Left forelimb (tissue), 1 donor: ENCODE measurements around the gene TRIB2.

ENCODE experiments used
- DNase-seq: peaks from one replicate; pipeline ENCODE4 v3.0.0-alpha.2; 2018; ENCODE audit warnings: low spot score

The TRIB2 gene

DNA sequence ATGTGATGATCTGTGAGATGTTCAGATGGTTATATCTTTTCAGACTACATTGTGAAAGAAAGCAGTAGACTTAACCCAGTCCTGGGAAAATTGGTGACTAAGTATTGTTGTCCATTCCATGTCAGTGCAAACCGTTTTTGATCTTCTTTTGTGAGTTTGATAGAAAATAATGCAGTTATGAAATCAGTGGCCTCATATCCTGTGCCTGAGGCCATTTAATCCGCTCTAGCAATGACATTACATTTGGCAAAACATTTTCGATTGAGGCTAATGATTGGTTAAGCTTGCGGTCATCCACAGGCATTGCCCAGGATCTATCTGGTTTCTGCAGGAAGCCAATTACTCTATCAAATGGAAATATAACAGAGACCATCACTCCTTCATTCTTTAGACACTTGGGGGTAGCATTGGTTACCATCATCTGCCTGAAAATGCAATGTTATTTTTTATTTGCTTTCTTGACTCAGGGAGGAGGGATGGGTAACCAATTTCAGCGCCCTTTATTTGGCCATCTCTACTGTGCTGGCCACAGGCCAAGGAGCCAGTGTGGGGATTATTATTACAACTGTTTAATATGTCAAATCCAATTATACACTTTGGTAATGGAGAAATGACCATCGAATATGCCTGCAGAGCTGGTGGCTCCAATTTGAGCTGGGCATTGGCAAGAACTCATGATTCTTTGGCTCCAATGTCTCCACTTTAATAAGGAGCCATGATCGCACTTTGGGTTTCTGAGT lies 33.6 kb downstream of the TRIB2 start:
- no peak for DNase-seq

DNA sequence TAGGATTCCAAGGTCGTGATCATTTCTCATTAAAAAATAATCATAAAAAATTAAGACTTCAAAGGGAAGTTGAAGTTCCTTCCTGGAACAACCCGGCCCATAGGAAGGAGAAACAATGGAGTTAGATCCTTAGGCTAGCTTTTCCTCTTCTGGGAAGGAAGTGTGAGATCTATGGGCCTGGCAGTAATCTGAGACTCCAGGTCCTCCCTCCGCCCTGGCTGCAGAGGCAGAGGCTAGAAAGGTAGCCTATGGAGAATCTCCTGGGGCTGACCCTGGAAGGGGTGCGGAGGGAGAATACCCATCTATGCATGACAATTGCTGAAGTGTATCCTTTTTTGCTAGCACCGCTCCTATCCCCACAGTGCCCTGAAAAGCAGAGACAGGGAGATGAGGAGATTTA lies 37.9 kb downstream of the TRIB2 start:
- DNase-seq = no peak

DNA sequence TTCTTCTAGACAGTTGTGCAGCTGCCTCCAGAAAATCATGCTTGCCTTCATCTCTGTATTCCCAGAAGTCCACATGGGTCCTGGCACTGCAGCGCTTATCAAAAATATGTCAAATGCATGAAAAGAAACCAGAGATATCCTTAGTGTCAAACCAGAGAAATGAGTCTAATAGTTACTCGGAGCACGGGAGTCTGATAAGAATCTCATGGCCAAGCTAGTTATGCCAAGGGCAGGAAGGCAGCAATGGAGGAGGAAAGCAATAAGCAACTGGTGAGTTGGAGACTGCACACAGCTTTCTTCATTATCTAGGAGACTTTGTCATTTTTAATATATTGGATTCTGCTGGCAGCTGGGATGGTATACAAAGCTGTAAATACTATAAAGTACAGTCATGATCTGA lies 38.6 kb downstream of the TRIB2 start:
- DNase-seq = no peak

GRCh38 chr2:12759248-12759647 lies 42.5 kb downstream of the TRIB2 start:
- DNase-seq = no peak

DNA sequence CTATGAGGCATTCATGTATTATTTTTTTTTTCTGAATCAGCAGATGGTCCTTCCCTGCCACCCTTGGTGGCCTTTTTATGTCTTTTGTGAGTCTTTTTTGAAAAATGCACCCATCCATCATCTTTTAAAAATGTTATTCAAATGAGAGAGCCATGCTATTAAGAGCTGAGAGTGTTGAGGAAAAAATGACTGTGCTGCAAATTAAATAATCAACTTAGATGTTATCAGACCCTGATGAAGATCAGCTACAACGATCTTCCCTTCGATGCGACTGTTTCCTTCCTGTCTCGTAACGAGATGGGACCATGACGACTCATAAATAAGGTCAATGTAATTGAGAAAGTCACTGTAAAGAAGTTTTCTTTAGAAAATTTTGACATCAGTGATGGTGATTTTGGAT lies 44.4 kb downstream of the TRIB2 start:
- no peak for DNase-seq

DNA sequence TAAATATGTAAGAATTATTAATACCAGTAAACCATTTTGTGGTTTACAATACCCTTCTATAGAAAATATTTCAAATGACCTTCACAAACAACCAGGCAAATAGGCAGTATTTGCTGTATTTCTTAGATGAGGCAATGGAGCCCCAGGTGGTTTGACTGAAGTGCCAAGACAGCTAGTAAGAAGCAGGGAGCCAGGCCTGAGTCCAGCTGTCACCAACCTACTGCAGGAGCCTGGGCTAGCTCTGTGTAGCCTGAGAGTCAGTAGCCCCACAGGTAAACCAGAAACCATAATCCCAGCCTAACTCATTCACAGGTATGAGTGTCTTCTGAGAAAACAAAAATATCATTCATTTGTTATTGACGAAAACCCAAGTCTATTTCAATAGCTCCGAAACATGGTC lies 45.6 kb downstream of the TRIB2 start:
- no peak for DNase-seq

DNA sequence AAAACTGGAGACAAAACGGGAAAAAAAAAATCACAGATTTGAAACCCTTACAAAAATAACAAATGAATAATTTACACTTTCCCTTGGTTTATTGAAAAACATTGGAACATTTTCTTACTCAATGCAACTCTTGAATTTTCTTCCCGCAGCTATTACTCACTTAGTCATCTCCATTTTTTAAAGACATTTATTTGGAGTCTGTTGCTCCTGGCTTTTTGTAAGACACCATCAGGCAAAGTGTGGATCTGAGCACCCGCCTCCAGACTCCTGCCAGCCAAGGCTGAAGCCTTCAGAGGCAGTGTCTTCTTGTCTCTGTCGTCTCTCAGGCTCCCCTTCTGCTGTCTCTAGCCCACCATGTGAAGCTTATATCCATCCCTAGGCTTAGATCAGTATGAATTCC lies 46.2 kb downstream of the TRIB2 start:
- no peak for DNase-seq

GRCh38 chr2:12763486-12763885 lies 46.8 kb downstream of the TRIB2 start:
- no peak for DNase-seq

DNA sequence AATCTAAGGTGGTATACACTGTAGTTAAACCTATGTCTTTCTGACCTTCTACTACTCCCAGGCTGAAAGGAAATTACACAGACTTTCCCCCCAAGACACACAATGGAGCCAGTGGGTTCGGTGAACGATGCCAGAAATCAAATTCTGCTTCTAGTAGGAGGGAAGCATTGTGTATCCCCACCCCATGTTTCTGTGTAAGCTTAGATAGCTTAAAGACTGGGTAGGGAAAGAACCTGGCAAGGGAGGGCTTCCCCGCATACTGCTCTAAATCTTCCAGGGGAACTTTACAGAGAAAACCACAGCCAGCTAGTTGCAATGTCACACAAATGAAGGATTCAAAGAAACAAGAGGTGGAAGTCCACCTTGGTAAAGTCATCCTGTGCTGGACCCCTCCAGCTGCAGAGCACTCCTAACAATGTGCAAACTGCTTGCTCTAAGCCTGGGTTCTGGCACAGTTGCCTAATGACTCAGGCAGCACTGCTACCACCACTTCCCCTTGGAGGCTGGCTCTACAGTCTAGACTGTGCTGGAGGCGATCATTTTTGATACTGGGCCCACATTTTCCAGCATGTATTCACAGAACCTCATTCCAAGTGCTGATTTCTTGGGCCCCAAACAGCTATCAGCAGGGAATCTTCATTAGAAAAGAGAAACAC lies 47.5 kb downstream of the TRIB2 start:
- DNase-seq = no peak

GRCh38 chr2:12764849-12765605 lies 48.3 kb downstream of the TRIB2 start:
- no peak for DNase-seq

DNA sequence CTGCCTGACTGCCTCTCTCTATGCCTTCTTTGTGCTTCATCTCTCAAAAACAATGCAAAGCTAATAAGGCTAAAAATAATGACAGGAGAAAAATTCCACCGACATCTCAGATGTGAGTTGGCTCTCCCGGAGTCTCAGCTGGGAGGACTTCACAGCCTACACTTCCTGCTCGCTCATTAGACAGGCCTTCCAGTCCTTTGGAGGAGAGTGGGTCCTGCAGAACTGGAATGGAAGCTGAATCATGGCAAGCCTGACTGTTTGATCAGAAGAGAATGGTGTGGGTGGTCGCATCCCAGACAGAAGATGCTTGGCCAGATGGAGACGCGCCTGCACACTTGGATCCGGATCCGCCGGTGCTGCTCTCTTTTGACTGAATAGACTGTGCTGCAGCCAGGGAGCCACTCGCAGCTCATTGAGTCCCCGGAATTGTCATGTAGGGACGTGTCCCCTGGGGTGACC lies 49.7 kb downstream of the TRIB2 start:
- no peak for DNase-seq

- no peak for DNase-seq
Observed at GRCh38 chr2:12767541-12767940, 50.8 kb downstream of the TRIB2 start.

DNA sequence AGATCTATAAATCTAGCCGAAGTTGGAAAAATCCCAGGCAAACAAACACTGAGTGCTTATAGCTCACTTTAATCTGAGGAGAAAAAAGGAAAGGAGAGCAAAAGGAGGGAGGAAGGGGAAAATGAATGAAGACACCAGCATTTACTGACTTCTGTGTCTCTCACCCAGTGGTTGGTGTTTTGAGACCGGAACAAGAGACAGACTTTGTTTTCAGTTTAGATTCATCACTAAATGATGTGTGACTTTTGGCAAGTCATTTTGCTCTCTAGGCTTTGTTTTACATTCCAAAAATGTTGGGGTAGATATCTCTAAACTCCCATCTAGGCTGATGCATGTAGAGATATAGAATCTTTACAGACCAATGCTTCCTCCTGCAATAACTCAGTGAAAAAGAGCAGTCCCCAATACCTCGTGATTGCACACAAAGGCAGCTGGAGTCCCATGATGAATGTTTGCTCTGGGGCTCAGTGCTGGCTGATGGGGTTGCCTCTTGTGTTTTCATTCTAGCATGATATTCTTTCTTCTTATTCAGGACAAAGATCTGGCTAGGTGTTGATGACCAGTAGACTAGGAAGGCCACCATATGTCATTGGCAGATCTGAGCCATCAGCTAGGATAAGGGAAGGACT lies 51.4 kb downstream of the TRIB2 start:
- no peak for DNase-seq

DNA sequence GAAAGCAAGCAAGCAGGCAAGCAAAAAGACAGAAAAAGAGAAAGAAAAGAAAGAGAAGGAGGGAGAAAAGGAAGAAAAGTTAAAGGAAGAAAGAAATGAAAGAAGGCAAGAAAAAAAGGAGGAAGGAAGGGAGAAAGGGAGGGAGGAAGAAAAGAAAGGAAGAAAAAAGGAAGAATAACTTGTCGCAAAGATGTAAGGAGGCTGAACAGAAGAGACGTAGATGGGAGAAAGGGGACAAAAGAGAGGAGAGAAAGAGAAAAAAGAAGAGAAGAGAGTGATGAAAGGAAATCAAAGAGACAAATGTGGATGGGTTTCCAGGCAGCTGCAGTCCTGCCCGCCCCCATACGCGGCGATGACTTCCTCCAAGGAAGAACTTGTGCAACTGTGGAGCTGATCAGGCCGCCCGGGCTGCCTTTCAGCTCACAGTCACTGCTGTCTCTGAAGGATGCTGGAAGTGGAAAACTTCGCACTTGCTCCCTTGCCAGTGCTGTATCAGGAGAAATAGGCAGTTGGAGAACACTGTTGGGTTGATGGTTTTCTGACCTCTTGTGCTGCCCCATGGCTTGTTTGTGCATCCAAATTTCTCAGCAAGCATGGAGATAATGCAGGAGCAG lies 52.9 kb downstream of the TRIB2 start:
- DNase-seq = no peak

- DNase-seq = no peak
Observed at GRCh38 chr2:12770300-12770968, 53.7 kb downstream of the TRIB2 start.

- DNase-seq = no peak
Observed at GRCh38 chr2:12771154-12771553, 54.4 kb downstream of the TRIB2 start.

GRCh38 chr2:12773586-12774394 lies 57.1 kb downstream of the TRIB2 start:
- no peak for DNase-seq

DNA sequence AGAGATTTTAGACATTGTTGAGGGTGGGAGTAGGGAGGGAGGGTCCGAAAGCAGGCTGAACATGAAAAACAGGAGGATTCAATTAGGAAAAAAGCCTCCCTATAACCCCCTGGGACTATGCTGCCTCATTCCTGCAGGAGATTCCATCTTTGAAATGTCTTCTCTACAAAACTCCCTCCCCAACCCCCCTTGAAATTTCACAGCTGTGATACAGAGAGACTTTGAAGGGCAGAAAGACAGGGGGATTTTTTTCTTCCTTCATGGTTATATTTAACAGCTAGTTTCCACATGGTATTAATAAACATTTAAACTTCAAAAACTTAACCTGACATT lies 57.6 kb downstream of the TRIB2 start:
- DNase-seq = no peak

DNA sequence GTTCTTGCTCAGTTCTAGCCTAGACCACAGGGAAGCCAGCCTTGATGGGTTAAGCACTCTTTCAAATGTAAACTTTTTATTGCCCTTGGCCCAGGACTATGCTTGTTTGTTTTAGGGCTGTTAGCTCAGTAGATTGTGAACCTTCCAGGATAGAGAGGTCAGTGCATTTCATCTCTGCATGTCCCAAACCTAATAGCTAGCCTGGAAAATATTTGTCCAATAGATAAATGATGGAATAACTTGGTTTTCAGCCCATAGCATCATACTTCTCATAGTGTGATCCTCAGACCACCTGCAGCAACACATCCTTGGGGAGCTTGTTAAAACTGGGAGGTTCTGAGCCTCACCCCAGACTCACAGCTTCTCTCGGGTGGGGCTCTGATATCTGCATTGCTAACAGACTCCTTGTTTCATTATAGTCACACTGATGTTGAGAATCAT lies 59.8 kb downstream of the TRIB2 start:
- no peak for DNase-seq

GRCh38 chr2:12778369-12778768 lies 61.6 kb downstream of the TRIB2 start:
- no peak for DNase-seq
